Measurements from ENCODE around the gene MAN2A1. TPM values are rescaled to one million over a fixed set of nuclear protein-coding genes. Genes with fewer than 3 reads are reported as not detected.

The MAN2A1 gene
- polyA plus RNA-seq, 3 donors, result 17.0 to 23.0 (median 20.1) TPM

GRCh38 chr5:109671136-109671535 is 18.6 kb upstream of the MAN2A1 start:
- no peak for DNase-seq
- Histone ChIP-seq H3K79me2 (ENCODE audit: insufficient read depth, low read length) (no peaks in the 10 kb centered on the region), H3K9ac (ENCODE audit: insufficient read depth, low read length, poor library complexity, severe bottlenecking) (no peak overlapping the region), H3K27me3 (ENCODE audit: control insufficient read depth in 2 of 2, insufficient read depth in 2 of 2, low read length in 2 of 2) (peaks cover 0 to 3% of the 10 kb centered on the region in 2 donors), H3K4me1 (ENCODE audit: control insufficient read depth in 1 of 2, insufficient read depth in 2 of 2, low read length in 2 of 2) (no peaks in the 10 kb centered on the region), H3K4me2 (replicated peaks; ENCODE audit: extremely low read depth, low read length, poor library complexity, severe bottlenecking) (no peak overlapping the region), H3K4me3 (replicated peaks in 1 of 3; ENCODE audit: low read depth in 2 of 3, low read length in 3 of 3) (no peak overlapping the region), H2AFZ (ENCODE audit: insufficient read depth, low read depth, low read length, poor library complexity, severe bottlenecking) (no peak overlapping the region), H3K9me3 (replicated peaks in 1 of 2; ENCODE audit: control insufficient read depth in 1 of 2, insufficient read depth in 1 of 2, low read length in 2 of 2) (no peaks in the 10 kb centered on the region), H3K27ac (ENCODE audit: low read depth in 1 of 2, low read length in 2 of 2) (no peak overlapping the region), H3K36me3 (replicated peaks in 1 of 2; ENCODE audit: control insufficient read depth in 1 of 2, insufficient read depth in 2 of 2, low read length in 2 of 2) (no peaks in the 10 kb centered on the region), H4K20me1 (ENCODE audit: insufficient read depth, low read length) (no peaks in the 10 kb centered on the region)
- 100% methylated on average over 2 of the region's 2 CpGs for WGBS (ENCODE audit: insufficient coverage)
- no peak overlapping the region for H3K4me3 Mint-ChIP-seq
- intact Hi-C loops (cut with micrococcal nuclease), result no loop called here
- peaks cover 0 to 3% (median 0%) of the 10 kb centered on the region in 3 donors for H3K27me3 Mint-ChIP-seq (ENCODE audit: low read depth in 3 of 3)
- no peaks in the 10 kb centered on the region for H3K9me3 Mint-ChIP-seq
- no peaks in the 10 kb centered on the region for H3K36me3 Mint-ChIP-seq
- TF ChIP-seq CTCF (IDR thresholded peaks at IDR 0.05), result no peak
- no peak overlapping the region for H3K27ac Mint-ChIP-seq
- peaks cover 6% of the 10 kb centered on the region for H3K4me1 Mint-ChIP-seq

- H3K27ac Mint-ChIP-seq, result no peak overlapping the region
- no peaks in the 10 kb centered on the region for H3K9me3 Mint-ChIP-seq
- Histone ChIP-seq H3K27me3 (ENCODE audit: control insufficient read depth in 2 of 2, insufficient read depth in 2 of 2, low read length in 2 of 2) (peaks cover 0 to 3% of the 10 kb centered on the region in 2 donors), H2AFZ (ENCODE audit: insufficient read depth, low read depth, low read length, poor library complexity, severe bottlenecking) (no peak overlapping the region), H3K4me1 (ENCODE audit: control insufficient read depth in 1 of 2, insufficient read depth in 2 of 2, low read length in 2 of 2) (no peaks in the 10 kb centered on the region), H4K20me1 (ENCODE audit: insufficient read depth, low read length) (no peaks in the 10 kb centered on the region), H3K9me3 (replicated peaks in 1 of 2; ENCODE audit: control insufficient read depth in 1 of 2, insufficient read depth in 1 of 2, low read length in 2 of 2) (no peaks in the 10 kb centered on the region), H3K4me2 (replicated peaks; ENCODE audit: extremely low read depth, low read length, poor library complexity, severe bottlenecking) (no peak overlapping the region), H3K79me2 (ENCODE audit: insufficient read depth, low read length) (no peaks in the 10 kb centered on the region), H3K4me3 (replicated peaks in 1 of 3; ENCODE audit: low read depth in 2 of 3, low read length in 3 of 3) (no peak overlapping the region), H3K27ac (ENCODE audit: low read depth in 1 of 2, low read length in 2 of 2) (no peak overlapping the region), H3K36me3 (replicated peaks in 1 of 2; ENCODE audit: control insufficient read depth in 1 of 2, insufficient read depth in 2 of 2, low read length in 2 of 2) (no peaks in the 10 kb centered on the region), H3K9ac (ENCODE audit: insufficient read depth, low read length, poor library complexity, severe bottlenecking) (no peak overlapping the region)
- peaks cover 3% of the 10 kb centered on the region for H3K4me1 Mint-ChIP-seq
- intact Hi-C loops (cut with micrococcal nuclease), result no loop called here
- no peak for TF ChIP-seq CTCF (IDR thresholded peaks at IDR 0.05)
- peaks cover 0 to 5% (median 4%) of the 10 kb centered on the region in 3 donors for H3K27me3 Mint-ChIP-seq (ENCODE audit: low read depth in 3 of 3)
- no CpG with 5 or more reads among the region's 4 CpGs for WGBS (ENCODE audit: insufficient coverage)
- no peaks in the 10 kb centered on the region for H3K36me3 Mint-ChIP-seq
- H3K4me3 Mint-ChIP-seq, result no peak overlapping the region
- DNase-seq, result no peak
Observed at GRCh38 chr5:109674596-109674995, 15.1 kb upstream of the MAN2A1 start.
